Measurements from ENCODE around the gene CBX6. TPM values are rescaled to one million over a fixed set of nuclear protein-coding genes. Genes with fewer than 3 reads are reported as not detected.

Gene CBX6
- total and polyA plus RNA-seq, 7 experiments from 2014 or later: 6.3 to 77.0 (median 72.4) TPM

DNA sequence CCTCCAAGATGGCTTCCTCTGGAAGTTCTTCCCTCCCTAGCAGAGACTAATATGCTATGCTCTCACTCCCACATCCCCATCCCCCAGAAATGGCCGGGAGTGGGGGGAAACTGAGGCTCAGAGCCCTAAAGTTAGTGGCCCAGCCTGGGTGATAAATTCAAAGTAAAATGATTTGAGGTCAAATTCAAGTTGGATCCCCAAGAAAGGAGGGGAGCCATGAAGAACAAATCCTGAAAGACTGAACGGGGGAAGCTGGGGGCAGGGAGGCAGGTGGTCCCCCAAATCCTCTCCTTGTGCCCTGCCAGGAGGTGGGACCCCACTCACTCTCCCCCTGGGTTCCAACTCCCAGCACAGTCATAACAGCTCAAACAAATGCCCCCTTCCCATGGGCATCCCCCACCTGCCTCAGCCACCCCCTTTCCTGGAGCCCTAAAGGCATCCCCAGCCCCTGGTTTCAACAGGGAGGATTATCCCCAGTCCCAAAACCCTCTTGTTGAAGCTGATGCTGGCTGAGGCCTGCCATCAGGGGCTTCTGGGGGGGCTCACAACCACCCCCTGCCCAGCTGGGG lies 1.1 kb downstream of the CBX6 start:
- H3K4me3 ChIP-seq (ENCODE audit: low read length): peak overlapping the region; percentile 46
- ATAC-seq: no peak
- DNase-seq: peak in 1 of 9 donors; percentile 16

GRCh38 chr22:38870312-38870741 lies 1.7 kb downstream of the CBX6 start:
- Mint-ChIP-seq H3K27ac (peak overlapping the region; percentile 54 to 91 (median 81)), H3K27me3 (peaks cover 0 to 16% (median 0%) of the 10 kb centered on the region in 5 donors), H3K36me3 (peaks cover 0 to 3% (median 0%) of the 10 kb centered on the region in 5 donors), H3K9me3 (no peaks in the 10 kb centered on the region), H3K4me1 (peaks cover 35 to 55% (median 49%) of the 10 kb centered on the region in 7 donors), H3K4me3 (peak overlapping the region; percentile 87 to 96 (median 90))
- ATAC-seq (peak; percentile 69), DNase-seq (peak; percentile 63 to 84 (median 77))
- POLR2A ChIA-PET: interaction anchor here (0.5 to 2.4 kb wide), 14 partner anchors 27 to 467 kb away, joined by 3 to 14 read pairs (median 4); partner anchors contain the start of genes APOBEC3C, CBX7 and RPL3
- no peaks in the 10 kb centered on the region for H3K9me3 ChIP-seq (ENCODE audit: control insufficient read depth in 2 of 3, low read length in 3 of 3)
- peak overlapping the region; percentile 46 for H3K4me3 ChIP-seq (ENCODE audit: low read length)
- no peaks in the 10 kb centered on the region for H3K27me3 ChIP-seq (ENCODE audit: control insufficient read depth in 2 of 2, insufficient read depth in 2 of 2, low read length in 2 of 2)
- intact Hi-C loops (cut with micrococcal nuclease): loop anchor here (1.0 to 10.0 kb wide), 13 partner anchors 56 to 1263 kb away; partner anchors contain the start of genes ATF4 (in 1 of the 2) and GGA1 (in 1 of the 2)
- H3K27ac ChIP-seq (ENCODE audit: low read depth, low read length): peak overlapping the region; percentile 73
- peaks cover 0 to 34% (median 3%) of the 10 kb centered on the region in 3 experiments for H3K36me3 ChIP-seq (ENCODE audit: control insufficient read depth in 2 of 3, insufficient read depth in 3 of 3, low read length in 3 of 3)
- peaks cover 28 to 34% of the 10 kb centered on the region in 2 donors for H3K4me1 ChIP-seq (ENCODE audit: control insufficient read depth in 2 of 2, insufficient read depth in 2 of 2, low read length in 2 of 2)
- CTCF ChIA-PET: interaction anchor here (0.5 to 4.5 kb wide), 28 partner anchors 8 to 664 kb away, joined by 3 to 94 read pairs (median 4); no protein-coding TSS in a partner anchor

More for the DNA sequence above, 1.1 kb downstream of the CBX6 start:
- Mint-ChIP-seq H3K27ac (peak overlapping the region; percentile 54 to 91 (median 81)), H3K4me3 (peak overlapping the region; percentile 87 to 96 (median 90)), H3K9me3 (no peaks in the 10 kb centered on the region), H3K4me1 (peaks cover 35 to 55% (median 49%) of the 10 kb centered on the region in 7 donors), H3K36me3 (peaks cover 0 to 3% (median 0%) of the 10 kb centered on the region in 5 donors), H3K27me3 (peaks cover 0 to 16% (median 0%) of the 10 kb centered on the region in 5 donors)
- ChIA-PET POLR2A (interaction anchor here (0.5 to 2.4 kb wide), 16 partner anchors 55 to 467 kb away, joined by 3 to 14 read pairs (median 4); partner anchors contain the start of genes APOBEC3C and CBX7), CTCF (interaction anchor here (0.7 to 4.5 kb wide), 20 partner anchors 8 to 664 kb away, joined by 3 to 94 read pairs (median 5); no protein-coding TSS in a partner anchor)
- Histone ChIP-seq H3K27me3 (ENCODE audit: control insufficient read depth in 2 of 2, insufficient read depth in 2 of 2, low read length in 2 of 2) (no peaks in the 10 kb centered on the region), H3K36me3 (ENCODE audit: control insufficient read depth in 2 of 3, insufficient read depth in 3 of 3, low read length in 3 of 3) (peaks cover 0 to 29% (median 3%) of the 10 kb centered on the region in 3 experiments), H3K9me3 (ENCODE audit: control insufficient read depth in 2 of 3, low read length in 3 of 3) (no peaks in the 10 kb centered on the region), H3K4me1 (ENCODE audit: control insufficient read depth in 2 of 2, insufficient read depth in 2 of 2, low read length in 2 of 2) (peaks cover 28 to 34% of the 10 kb centered on the region in 2 donors), H3K27ac (ENCODE audit: low read depth, low read length) (peak overlapping the region; percentile 73)
- intact Hi-C loops (cut with micrococcal nuclease): loop anchor here (1.0 to 10.0 kb wide), 13 partner anchors 56 to 1264 kb away; partner anchors contain the start of genes ATF4 (in 1 of the 2) and GGA1 (in 1 of the 2)

DNA sequence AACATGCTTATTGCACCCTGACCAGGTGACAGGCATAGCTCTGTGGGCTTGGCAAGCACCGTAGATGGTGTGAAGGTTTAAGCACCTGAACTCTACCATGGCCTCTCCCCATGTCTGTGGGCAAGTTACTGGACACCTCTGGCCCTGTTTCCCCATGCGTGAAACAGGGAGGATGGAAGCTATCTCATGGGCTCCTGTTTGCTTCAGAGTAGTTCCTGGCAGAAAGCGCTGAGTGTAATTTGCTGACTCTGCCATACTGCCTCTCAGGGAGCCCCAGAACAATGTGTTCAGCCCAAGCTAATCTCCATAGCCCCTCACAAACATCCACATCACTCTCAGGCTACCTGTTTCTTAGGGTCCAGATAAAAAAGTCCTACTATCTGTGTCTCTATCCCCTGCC lies 2.4 kb downstream of the CBX6 start:
- peaks cover 0 to 41% (median 3%) of the 10 kb centered on the region in 3 experiments for H3K36me3 ChIP-seq (ENCODE audit: control insufficient read depth in 2 of 3, insufficient read depth in 3 of 3, low read length in 3 of 3)
- Mint-ChIP-seq H3K9me3 (no peaks in the 10 kb centered on the region), H3K27ac (peak overlapping the region in 5 of 9 donors; percentile 54 to 87 (median 79)), H3K4me1 (peaks cover 35 to 53% (median 47%) of the 10 kb centered on the region in 7 donors), H3K27me3 (peaks cover 0 to 10% (median 0%) of the 10 kb centered on the region in 5 donors), H3K4me3 (peak overlapping the region in 6 of 10 donors; percentile 8 to 94 (median 91)), H3K36me3 (peaks cover 0 to 3% (median 0%) of the 10 kb centered on the region in 5 donors)
- DNase-seq (peak in 1 of 9 donors; percentile 20), ATAC-seq (no peak)
- intact Hi-C loops (cut with micrococcal nuclease): loop anchor here (1.0 to 10.0 kb wide), 15 partner anchors 57 to 1262 kb away; partner anchors contain the start of genes ATF4 (in 1 of the 2) and GGA1 (in 1 of the 2)
- peak overlapping the region; percentile 49 for H3K27ac ChIP-seq (ENCODE audit: low read depth, low read length)
- no peak overlapping the region for H3K4me3 ChIP-seq (ENCODE audit: low read length)
- no peaks in the 10 kb centered on the region for H3K27me3 ChIP-seq (ENCODE audit: control insufficient read depth in 2 of 2, insufficient read depth in 2 of 2, low read length in 2 of 2)
- no peaks in the 10 kb centered on the region for H3K9me3 ChIP-seq (ENCODE audit: control insufficient read depth in 2 of 3, low read length in 3 of 3)
- POLR2A ChIA-PET: interaction anchor here (0.5 to 2.4 kb wide), 13 partner anchors 14 to 450 kb away, joined by 3 to 14 read pairs (median 3); partner anchors contain the start of genes APOBEC3C, CBX7 and RPL3
- peaks cover 28 to 34% of the 10 kb centered on the region in 2 donors for H3K4me1 ChIP-seq (ENCODE audit: control insufficient read depth in 2 of 2, insufficient read depth in 2 of 2, low read length in 2 of 2)
- CTCF ChIA-PET: interaction anchor here (0.5 to 4.5 kb wide), 30 partner anchors 8 to 665 kb away, joined by 3 to 94 read pairs (median 5); no protein-coding TSS in a partner anchor

GRCh38 chr22:38868886-38869381 lies 3.1 kb downstream of the CBX6 start:
- peak overlapping the region in 2 of 9 donors; percentile 43 to 58 for H3K27ac Mint-ChIP-seq
- H3K36me3 Mint-ChIP-seq: peaks cover 0 to 3% (median 0%) of the 10 kb centered on the region in 5 donors
- peak; percentile 56 to 87 (median 73) for DNase-seq
- no peaks in the 10 kb centered on the region for H3K9me3 Mint-ChIP-seq
- ChIA-PET CTCF (interaction anchor here (0.5 to 4.5 kb wide), 14 partner anchors 9 to 135 kb away, joined by 3 to 94 read pairs (median 6); no protein-coding TSS in a partner anchor), POLR2A (interaction anchor here (0.7 to 2.4 kb wide), 5 partner anchors 26 to 451 kb away, joined by 3 to 14 read pairs (median 3); partner anchors contain the start of gene RPL3)
- Histone ChIP-seq H3K4me3 (ENCODE audit: low read length) (no peak overlapping the region), H3K27ac (ENCODE audit: low read depth, low read length) (no peak overlapping the region), H3K9me3 (ENCODE audit: control insufficient read depth in 2 of 3, low read length in 3 of 3) (no peaks in the 10 kb centered on the region), H3K36me3 (ENCODE audit: control insufficient read depth in 2 of 3, insufficient read depth in 3 of 3, low read length in 3 of 3) (peaks cover 0 to 47% (median 3%) of the 10 kb centered on the region in 3 experiments), H3K27me3 (ENCODE audit: control insufficient read depth in 2 of 2, insufficient read depth in 2 of 2, low read length in 2 of 2) (no peaks in the 10 kb centered on the region), H3K4me1 (ENCODE audit: control insufficient read depth in 2 of 2, insufficient read depth in 2 of 2, low read length in 2 of 2) (peaks cover 28 to 33% of the 10 kb centered on the region in 2 donors)
- H3K27me3 Mint-ChIP-seq: peaks cover 0 to 9% (median 0%) of the 10 kb centered on the region in 5 donors
- peaks cover 35 to 50% (median 41%) of the 10 kb centered on the region in 7 donors for H3K4me1 Mint-ChIP-seq
- intact Hi-C loops (cut with micrococcal nuclease): loop anchor here (1.0 kb wide), 2 partner anchors 136 to 252 kb away; no protein-coding TSS in a partner anchor
- peak; percentile 51 for ATAC-seq
- peak overlapping the region in 2 of 10 donors; percentile 7 to 33 for H3K4me3 Mint-ChIP-seq

DNA sequence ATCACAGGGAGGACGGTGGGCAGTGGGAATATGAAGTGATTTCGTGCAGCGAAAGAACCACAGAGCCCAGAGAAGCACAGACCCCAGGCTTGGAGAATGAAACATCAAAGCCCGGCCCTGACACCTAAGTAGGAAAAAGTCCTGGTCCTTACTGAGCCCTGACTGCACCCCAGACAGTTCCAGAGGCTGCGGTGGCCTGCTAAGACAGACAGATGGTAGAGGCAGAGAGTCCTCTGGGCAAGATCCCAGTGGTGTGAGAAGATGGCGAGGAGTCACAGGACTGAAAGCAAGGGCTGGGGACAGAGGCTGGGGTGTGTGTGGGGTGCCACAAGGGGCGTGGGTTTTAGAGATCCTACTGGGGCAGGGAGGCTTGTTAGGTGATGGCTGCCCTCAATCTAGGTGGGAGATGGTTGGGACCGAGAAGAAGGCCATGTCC lies 3.7 kb downstream of the CBX6 start:
- Histone ChIP-seq H3K4me3 (ENCODE audit: low read length) (no peak overlapping the region), H3K9me3 (ENCODE audit: control insufficient read depth in 2 of 3, low read length in 3 of 3) (no peaks in the 10 kb centered on the region), H3K27me3 (ENCODE audit: control insufficient read depth in 2 of 2, insufficient read depth in 2 of 2, low read length in 2 of 2) (no peaks in the 10 kb centered on the region), H3K36me3 (ENCODE audit: control insufficient read depth in 2 of 3, insufficient read depth in 3 of 3, low read length in 3 of 3) (peaks cover 0 to 47% (median 3%) of the 10 kb centered on the region in 3 experiments), H3K27ac (ENCODE audit: low read depth, low read length) (no peak overlapping the region), H3K4me1 (ENCODE audit: control insufficient read depth in 2 of 2, insufficient read depth in 2 of 2, low read length in 2 of 2) (peaks cover 22 to 26% of the 10 kb centered on the region in 2 donors)
- POLR2A ChIA-PET: no interaction called here
- DNase-seq (no peak), ATAC-seq (no peak)
- Mint-ChIP-seq H3K4me3 (peak overlapping the region in 2 of 10 donors; percentile 6 to 33), H3K4me1 (peaks cover 29 to 45% (median 35%) of the 10 kb centered on the region in 7 donors), H3K27me3 (peaks cover 0 to 5% (median 0%) of the 10 kb centered on the region in 5 donors), H3K9me3 (no peaks in the 10 kb centered on the region), H3K36me3 (peaks cover 0 to 3% (median 0%) of the 10 kb centered on the region in 5 donors), H3K27ac (peak overlapping the region in 3 of 9 donors; percentile 43 to 70 (median 58))
- intact Hi-C loops (cut with micrococcal nuclease): no loop called here
- CTCF ChIA-PET: interaction anchor here (0.6 to 4.5 kb wide), 5 partner anchors 10 to 165 kb away, joined by 3 to 94 read pairs (median 6); no protein-coding TSS in a partner anchor
